NCI-H510A treated with DMSO at 0.1 percent for 48 hours (cell line): ENCODE measurements around the gene ZNF536.
"Not testable (repeated sequence)": the region's sequence is repeated elsewhere in the genome, so short reads cannot be mapped to it uniquely, and the experiment has no call there.

Experiments used
- DNase-seq: peaks from one replicate; lab custom pipeline; 2025; lab: John Stamatoyannopoulos, UW

Gene ZNF536

GRCh38 chr19:30486250-30486649 lies 114.1 kb downstream of the ZNF536 start:
- DNase-seq: not testable (repeated sequence)

GRCh38 chr19:30487178-30487577 lies 115.0 kb downstream of the ZNF536 start:
- no peak for DNase-seq

GRCh38 chr19:30488191-30488590 lies 116.0 kb downstream of the ZNF536 start:
- DNase-seq: no peak

- no peak for DNase-seq
Observed at GRCh38 chr19:30490760-30491159, 118.6 kb downstream of the ZNF536 start.

GRCh38 chr19:30492586-30493270 lies 120.5 kb downstream of the ZNF536 start:
- DNase-seq: no peak

GRCh38 chr19:30497034-30497433 lies 124.8 kb downstream of the ZNF536 start:
- DNase-seq: no peak

- DNase-seq: not testable (repeated sequence)
Observed at GRCh38 chr19:30498085-30498484, 125.9 kb downstream of the ZNF536 start.

- DNase-seq: no peak
Observed at GRCh38 chr19:30498707-30499106, 126.5 kb downstream of the ZNF536 start.

GRCh38 chr19:30504272-30504671 lies 132.1 kb downstream of the ZNF536 start:
- no peak for DNase-seq

- DNase-seq: no peak
Observed at GRCh38 chr19:30512176-30513081, 140.2 kb downstream of the ZNF536 start.

GRCh38 chr19:30513082-30513411 lies 140.9 kb downstream of the ZNF536 start:
- no peak for DNase-seq

- no peak for DNase-seq
Observed at GRCh38 chr19:30516111-30516510, 143.9 kb downstream of the ZNF536 start.

- no peak for DNase-seq
Observed at GRCh38 chr19:30516531-30516930, 144.3 kb downstream of the ZNF536 start.

GRCh38 chr19:30518965-30519606 lies 146.9 kb downstream of the ZNF536 start:
- DNase-seq: no peak

- DNase-seq: no peak
Observed at GRCh38 chr19:30519607-30520205, 147.5 kb downstream of the ZNF536 start.

GRCh38 chr19:30520735-30521479 lies 148.7 kb downstream of the ZNF536 start:
- no peak for DNase-seq

GRCh38 chr19:30521937-30522336 lies 149.8 kb downstream of the ZNF536 start:
- no peak for DNase-seq

- DNase-seq: no peak
Observed at GRCh38 chr19:30522341-30522740, 150.2 kb downstream of the ZNF536 start.

- no peak for DNase-seq
Observed at GRCh38 chr19:30523791-30524190, 151.6 kb downstream of the ZNF536 start.

- no peak for DNase-seq
Observed at GRCh38 chr19:30525383-30525782, 153.2 kb downstream of the ZNF536 start.

- DNase-seq: no peak
Observed at GRCh38 chr19:30528919-30529318, 156.7 kb downstream of the ZNF536 start.

GRCh38 chr19:30529876-30530275 lies 157.7 kb downstream of the ZNF536 start:
- no peak for DNase-seq
